GM12891 (cell line): ENCODE measurements around the gene PLCXD3.

Experiments
- DNase-seq: peaks from one replicate; pipeline ENCODE4 v3.0.0; 2011; ENCODE audit warnings: low spot score; ENCODE audit not compliant: insufficient read length
- FAIRE-seq: peaks from 2 replicates; lab custom pipeline; 2011; peaks lifted over from hg19 to GRCh38; lab: Jason Lieb, UNC
- PAX5 ChIP-seq: IDR thresholded peaks from 2 replicates; pipeline ENCODE4 v1.6.1; 2011; ENCODE audit warnings: low read length, moderate library complexity, mild to moderate bottlenecking; ENCODE audit not compliant: insufficient read depth, severe bottlenecking
- POLR2A ChIP-seq: IDR thresholded peaks from 2 replicates; pipeline ENCODE4 v1.6.1; 2011; ENCODE audit warnings: low read depth, low read length, control low read depth
- POLR2AphosphoS5 ChIP-seq: IDR thresholded peaks from 2 replicates; pipeline ENCODE4 v1.6.1; 2011; ENCODE audit warnings: low read depth, low read length, control low read depth
- POU2F2 ChIP-seq: IDR thresholded peaks from 2 replicates; pipeline ENCODE4 v1.6.1; 2011; ENCODE audit warnings: low read depth, mild to moderate bottlenecking, control low read depth, low read length, moderate library complexity
- SPI1 ChIP-seq: IDR thresholded peaks from 2 replicates; pipeline ENCODE4 v1.6.1; 2011; ENCODE audit warnings: low read depth, low read length, control low read depth
- TAF1 ChIP-seq: IDR thresholded peaks from 2 replicates; pipeline ENCODE4 v1.6.1; 2011; ENCODE audit warnings: low read depth, low read length, control low read depth

PLCXD3 gene

DNA sequence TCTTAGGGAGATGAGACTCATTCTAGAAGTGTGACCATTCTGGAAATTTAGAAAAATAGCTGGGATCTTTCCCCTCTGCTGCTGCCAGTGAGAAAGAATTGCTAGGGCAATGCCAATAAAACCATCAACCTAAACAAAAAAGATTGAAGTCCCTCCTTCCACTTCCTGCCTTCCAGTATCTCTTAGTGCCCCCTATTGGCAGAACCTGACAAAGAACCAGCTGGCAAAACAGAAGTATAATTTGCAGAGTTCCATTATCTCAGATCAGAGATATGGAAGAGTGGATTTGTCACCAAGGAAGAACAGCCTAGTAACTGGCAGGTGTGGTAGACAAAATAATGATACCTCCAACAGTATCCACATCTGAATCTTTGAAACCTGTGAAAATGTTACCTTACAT, 13.8 kb upstream of the PLCXD3 start:
- FAIRE-seq: no peak

GRCh38 chr5:41522193-41522786, 11.9 kb upstream of the PLCXD3 start:
- TF ChIP-seq PAX5: no peak
- TF ChIP-seq POLR2AphosphoS5: no peak
- TF ChIP-seq SPI1: no peak
- no peak for TF ChIP-seq POU2F2
- TF ChIP-seq TAF1: no peak
- no peak for TF ChIP-seq POLR2A
- DNase-seq: no peak
- FAIRE-seq: no peak

More for the DNA sequence above, 13.8 kb upstream of the PLCXD3 start:
- no peak for TF ChIP-seq SPI1
- TF ChIP-seq TAF1: no peak
- no peak for TF ChIP-seq POLR2A
- no peak for TF ChIP-seq PAX5
- TF ChIP-seq POLR2AphosphoS5: no peak
- no peak for TF ChIP-seq POU2F2
- DNase-seq: no peak

DNA sequence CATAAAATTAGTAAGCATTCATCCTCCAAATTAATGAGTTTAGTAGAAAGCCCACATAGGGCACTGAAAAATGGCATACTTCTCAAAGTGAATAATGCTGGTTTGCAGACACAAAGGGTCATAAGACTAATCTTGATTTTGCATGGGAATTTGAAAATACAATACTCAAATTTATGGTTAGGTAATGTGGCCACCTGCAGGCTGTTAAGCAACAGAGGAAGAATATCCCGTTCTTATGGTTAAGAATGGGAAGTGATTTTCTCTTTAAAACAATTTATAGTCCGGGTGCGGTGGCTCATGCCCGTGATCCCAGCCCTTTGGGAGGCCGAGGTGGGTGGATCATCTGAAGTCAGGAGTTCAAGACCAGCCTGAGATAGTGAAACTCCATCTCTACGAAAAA, 9.4 kb upstream of the PLCXD3 start:
- FAIRE-seq: no peak
- no peak for TF ChIP-seq POU2F2
- TF ChIP-seq POLR2AphosphoS5: no peak
- TF ChIP-seq PAX5: no peak
- no peak for TF ChIP-seq SPI1
- no peak for TF ChIP-seq POLR2A
- no peak for TF ChIP-seq TAF1
- no peak for DNase-seq

- DNase-seq (no peak), FAIRE-seq (no peak)
- no peak for TF ChIP-seq POLR2AphosphoS5
- no peak for TF ChIP-seq POLR2A
- TF ChIP-seq POU2F2: no peak
- no peak for TF ChIP-seq SPI1
- TF ChIP-seq PAX5: no peak
- TF ChIP-seq TAF1: no peak
These were observed 7.5 kb upstream of the PLCXD3 start for GRCh38 chr5:41517909-41518308.

GRCh38 chr5:41511241-41511640, 840 bp upstream of the PLCXD3 start:
- DNase-seq (no peak), FAIRE-seq (no peak)
- TF ChIP-seq TAF1 (no peak), POLR2AphosphoS5 (no peak), POU2F2 (no peak), SPI1 (no peak), POLR2A (no peak), PAX5 (no peak)

DNA sequence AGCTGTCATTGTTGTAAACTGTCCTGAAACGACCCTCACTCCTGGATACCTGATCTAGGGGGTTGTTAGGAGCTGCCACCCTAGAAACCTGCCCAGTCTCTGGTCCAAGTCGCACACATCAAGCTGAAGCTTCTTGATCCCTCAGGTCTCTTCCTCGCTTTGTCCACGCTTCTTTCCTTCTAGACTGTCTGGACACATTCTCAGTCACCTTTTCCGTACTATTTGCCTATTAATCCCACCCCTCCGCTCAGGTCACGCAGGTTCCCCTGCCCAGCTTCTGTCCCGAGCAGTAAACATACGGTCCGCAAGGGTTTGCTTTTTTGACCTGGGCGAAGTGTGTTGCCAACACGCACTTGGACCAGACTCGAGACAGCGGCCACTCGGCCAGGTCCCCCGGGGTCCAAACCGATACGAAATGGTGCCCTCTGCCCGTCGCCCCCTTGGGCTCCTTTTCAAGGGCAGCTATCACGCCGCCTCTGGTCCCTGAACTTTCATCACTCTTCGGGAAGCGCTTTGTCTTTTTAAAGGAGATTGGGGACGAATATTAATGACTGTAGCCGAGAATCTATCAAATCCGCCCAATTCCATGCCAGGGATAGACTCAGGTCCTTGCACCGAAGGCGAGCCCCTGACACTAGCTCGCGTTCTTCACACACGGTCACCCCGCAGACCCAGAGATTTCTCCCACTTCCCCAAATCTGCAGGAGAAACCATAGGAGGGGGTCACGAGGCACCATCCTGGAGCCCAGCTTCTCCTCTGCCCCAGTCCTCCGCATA, 814 bp downstream of the PLCXD3 start:
- TF ChIP-seq POLR2A (no peak), POLR2AphosphoS5 (no peak)
- FAIRE-seq (no peak), DNase-seq (no peak)

- TF ChIP-seq PAX5 (no peak), POU2F2 (no peak), TAF1 (no peak), POLR2A (no peak), SPI1 (no peak), POLR2AphosphoS5 (no peak)
- DNase-seq (no peak), FAIRE-seq (no peak)
These were observed 1.6 kb downstream of the PLCXD3 start for GRCh38 chr5:41508696-41509398.

- no peak for DNase-seq
- no peak for TF ChIP-seq POU2F2
- no peak for TF ChIP-seq TAF1
- no peak for FAIRE-seq
These were observed 2.2 kb downstream of the PLCXD3 start for GRCh38 chr5:41508186-41508585.

GRCh38 chr5:41507501-41507900, 2.9 kb downstream of the PLCXD3 start:
- FAIRE-seq (no peak), DNase-seq (no peak)
- TF ChIP-seq POLR2A: no peak
- TF ChIP-seq PAX5: no peak
- no peak for TF ChIP-seq TAF1
- TF ChIP-seq POU2F2: no peak
- no peak for TF ChIP-seq POLR2AphosphoS5
- TF ChIP-seq SPI1: no peak

GRCh38 chr5:41503860-41504259, 6.5 kb downstream of the PLCXD3 start:
- FAIRE-seq: no peak
- no peak for DNase-seq
- TF ChIP-seq POLR2AphosphoS5: no peak
- no peak for TF ChIP-seq TAF1
- TF ChIP-seq POU2F2: no peak
- no peak for TF ChIP-seq PAX5
- TF ChIP-seq SPI1: no peak
- TF ChIP-seq POLR2A: no peak
